Stomach (tissue), 4 donors: ENCODE data around the gene ODC1.

ENCODE experiments used
- CTCF ChIP-seq, 7 experiments: fragments of 450-650 bp in 4 of 7; fragments of 200-600 bp in 3 of 7; sonication (generic) in 3 of 7; IDR thresholded peaks; one replicate each; pipeline ENCODE4 v1.5.1; 2016 to 2019; ENCODE audit warnings: antibody characterized with exemption in 7 of 7, control low read depth in 2 of 7, mild to moderate bottlenecking in 1 of 7
- EP300 ChIP-seq: sonication (generic); formaldehyde crosslinking; IDR thresholded peaks from one replicate; pipeline ENCODE4 v1.6.1; 2017; ENCODE audit warnings: antibody characterized with exemption
- POLR2A ChIP-seq, 4 donors: fragments of 450-650 bp; IDR thresholded peaks; one replicate each; pipeline ENCODE4 v1.6.1; 2016; ENCODE audit warnings: antibody characterized with exemption in 4 of 4, control low read depth in 2 of 4, mild to moderate bottlenecking in 1 of 4, moderate library complexity in 1 of 4

GRCh38 chr2:10406491-10407188 is 41.5 kb downstream of the ODC1 start:
- no peak for TF ChIP-seq CTCF (IDR thresholded peaks at IDR 0.05)
- TF ChIP-seq POLR2A (IDR thresholded peaks at IDR 0.05) = no peak
- no peak for TF ChIP-seq EP300
